Fibroblast of peridontal ligament (primary cell): ENCODE measurements around the gene SLC13A5.
A peak's percentile ranks its signal among the peaks of the same experiment; 100 is the strongest.
"Not testable (repeated sequence)": the region's sequence is repeated elsewhere in the genome, so short reads cannot be mapped to it uniquely, and the experiment has no call there.

ENCODE experiments used
- DNase-seq: peaks from one replicate; pipeline ENCODE4 v3.0.0-alpha.2; 2010; ENCODE audit errors: extremely low read depth

SLC13A5 gene

GRCh38 chr17:6713130-6713917 lies at the start of gene SLC13A5:
SLC13A5 (minus strand) TSS chr17:6713369; CDS start chr17:6713333, 36 bp downstream.
- DNase-seq: no peak

DNA sequence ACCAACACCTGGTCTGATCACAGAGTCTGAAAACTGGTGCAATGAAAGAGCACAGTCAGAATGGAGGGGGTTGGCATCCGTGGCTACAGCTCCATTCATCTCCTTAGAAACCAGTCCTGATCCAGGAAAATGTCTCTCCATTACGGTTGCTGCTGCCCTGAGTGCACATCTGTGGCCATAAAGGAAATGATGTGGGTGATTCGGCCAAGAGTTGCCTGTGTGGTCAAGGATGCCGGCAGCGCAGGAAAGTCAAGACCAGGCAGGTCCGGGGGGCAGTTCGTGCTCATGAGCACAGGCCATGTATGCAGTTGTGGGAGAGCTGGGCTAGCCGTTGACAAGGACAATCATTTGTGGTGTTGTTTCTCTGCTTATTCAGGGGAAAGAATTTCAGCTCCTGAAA lies 48.6 kb upstream of the SLC13A5 start:
- DNase-seq: no peak

- no peak for DNase-seq
Measured at GRCh38 chr17:6757747-6758146, 44.6 kb upstream of the SLC13A5 start.

- no peak for DNase-seq
Measured at GRCh38 chr17:6756425-6757031, 43.4 kb upstream of the SLC13A5 start.

DNA sequence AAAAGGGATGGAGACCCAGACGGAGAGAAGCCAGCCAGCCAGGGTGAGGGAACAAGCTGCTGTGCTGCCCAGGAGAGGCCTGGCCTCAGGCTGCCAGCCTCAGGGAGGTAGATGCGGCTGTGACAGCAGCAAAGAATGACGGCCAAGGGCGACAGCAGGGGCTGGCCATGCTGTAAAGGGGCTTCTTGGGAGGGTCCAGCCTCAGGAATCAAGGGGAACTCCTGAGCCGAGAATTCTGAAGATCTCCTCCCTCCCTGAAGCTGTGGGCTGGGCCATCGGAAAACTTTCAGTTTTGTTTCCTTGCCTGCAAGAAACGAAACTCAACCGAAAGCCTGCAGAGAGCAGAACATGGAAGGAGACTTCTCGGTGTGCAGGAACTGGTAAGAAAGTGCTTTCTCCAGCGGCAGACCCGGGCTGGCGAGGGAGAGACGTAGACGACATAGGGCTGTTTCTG lies 42.6 kb upstream of the SLC13A5 start, which contains the start of gene XAF1:
TSS of gene XAF1 (plus strand) at position 316 of the 454 bp plus-strand sequence. CDS start at position 349, 33 bp downstream.
- DNase-seq: peak; percentile 77

DNA sequence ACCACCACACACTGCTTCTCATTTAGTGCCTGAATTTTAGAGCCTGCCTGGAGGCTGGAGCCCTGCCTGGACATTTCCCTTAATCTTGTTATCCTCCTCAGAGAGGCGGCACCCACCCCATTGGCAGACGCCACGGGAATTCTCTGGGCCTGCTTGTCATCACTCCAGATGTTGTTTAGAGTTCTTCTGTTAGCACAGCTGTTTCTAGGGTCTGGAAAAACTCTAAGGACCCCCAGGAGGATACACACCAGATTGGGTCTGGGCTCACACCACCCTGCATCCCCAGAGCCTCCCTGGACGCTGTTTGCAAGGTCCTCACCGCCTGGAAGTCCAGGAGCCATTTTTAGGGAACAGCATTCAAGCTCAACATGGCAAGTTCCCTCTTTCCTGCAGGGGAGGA lies 42.1 kb upstream of the SLC13A5 start:
- peak; percentile 67 for DNase-seq

DNA sequence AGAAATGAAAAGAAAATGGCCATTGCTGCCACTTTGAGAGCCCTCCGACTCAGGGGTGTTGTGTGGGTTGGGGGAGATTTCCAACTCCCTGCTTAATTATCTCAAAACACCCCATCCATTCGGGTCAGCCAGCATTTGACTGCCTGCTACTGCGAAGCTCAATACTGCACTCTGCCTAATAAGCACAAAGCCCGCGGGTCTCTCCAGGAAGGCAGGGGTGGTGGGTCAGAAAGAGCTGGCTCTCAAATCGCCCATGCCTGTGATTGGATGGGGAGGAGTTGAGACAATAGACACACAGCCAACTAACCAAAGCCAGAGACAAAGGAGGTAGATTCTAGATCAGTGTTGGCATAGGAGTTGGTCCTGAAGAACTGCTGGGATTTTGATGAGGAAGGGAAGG lies 40.4 kb upstream of the SLC13A5 start:
- DNase-seq: no peak

DNA sequence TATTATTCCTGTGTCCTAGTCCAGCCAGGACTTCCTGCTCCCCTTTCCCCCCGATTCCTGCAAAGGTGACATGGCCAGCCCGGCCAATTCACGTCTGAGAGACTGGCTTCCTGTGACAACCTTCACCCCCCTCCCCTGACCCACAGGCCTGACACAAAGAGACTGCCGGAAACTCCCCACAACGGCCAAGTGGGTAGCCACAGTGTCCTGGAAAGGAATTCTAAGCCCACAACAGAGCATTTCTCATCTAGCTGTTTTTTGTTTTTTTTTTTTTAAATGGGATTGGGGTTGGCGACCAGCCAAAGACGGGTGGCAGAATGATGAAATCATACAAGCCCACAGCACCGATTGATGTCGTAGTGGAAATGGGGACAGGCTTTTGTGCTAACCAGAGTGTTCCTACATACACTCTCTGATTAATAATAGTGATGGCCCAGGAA lies 39.9 kb upstream of the SLC13A5 start:
- peak; percentile 77 for DNase-seq

DNA sequence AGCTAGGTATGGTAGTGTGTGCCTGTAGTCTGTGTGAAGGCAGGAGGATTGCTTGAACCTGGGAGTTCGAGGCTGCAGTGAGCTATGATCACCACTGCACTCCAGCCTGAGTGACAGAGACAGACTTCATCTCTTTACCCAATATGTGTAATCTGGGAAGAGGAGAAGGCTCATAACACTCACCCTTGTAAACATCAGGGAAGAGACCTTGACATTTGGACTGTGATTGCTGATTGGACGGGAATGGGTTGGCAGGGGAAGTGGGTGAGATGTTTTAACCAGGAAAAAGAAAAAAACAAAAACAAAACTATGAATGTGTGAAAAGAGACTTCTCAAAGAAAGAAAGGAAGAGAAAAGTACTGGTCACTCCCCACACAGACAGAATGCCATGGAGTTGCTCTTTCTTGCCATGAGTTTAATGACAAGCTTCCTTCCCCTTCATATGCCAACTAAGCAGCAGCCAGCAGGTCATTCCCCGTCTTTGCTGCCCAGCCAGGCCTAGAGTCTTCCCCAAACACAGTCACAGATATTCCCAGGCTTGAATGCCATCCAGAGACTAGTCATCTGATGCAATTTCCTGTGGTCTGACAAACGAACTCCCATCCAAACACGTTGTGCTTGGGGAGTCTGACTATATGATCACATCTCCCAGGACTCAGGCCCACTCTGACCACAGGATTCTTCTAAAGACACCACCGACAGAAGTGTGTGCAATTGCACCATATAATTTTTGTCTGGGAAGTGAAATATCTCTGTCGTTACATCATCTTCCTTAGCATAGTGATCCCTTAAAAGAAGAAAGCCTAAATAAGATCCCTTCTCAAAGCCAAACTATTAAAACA lies 39.1 kb upstream of the SLC13A5 start:
- DNase-seq: peak; percentile 100

GRCh38 chr17:6749519-6749918 lies 36.4 kb upstream of the SLC13A5 start:
- DNase-seq: peak; percentile 18

DNA sequence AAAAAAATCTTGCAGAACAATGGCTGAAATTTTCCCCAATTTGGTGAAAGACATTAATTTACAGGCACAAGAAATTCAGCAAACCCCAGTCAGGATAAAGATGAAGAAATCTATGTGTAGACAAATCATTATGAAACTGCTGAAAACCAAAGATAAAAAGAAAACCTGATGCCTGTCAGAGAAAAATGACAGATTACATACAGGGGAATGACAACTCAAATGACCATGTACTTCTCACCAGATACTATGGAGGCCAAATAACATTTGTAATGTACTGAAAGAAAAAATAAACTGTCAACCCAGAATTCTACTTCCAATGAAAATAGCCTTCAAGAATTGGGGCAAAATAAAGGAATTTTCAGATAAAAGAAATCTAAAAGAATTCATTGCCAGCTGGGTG lies 35.4 kb upstream of the SLC13A5 start:
- no peak for DNase-seq

GRCh38 chr17:6746665-6747064 lies 33.5 kb upstream of the SLC13A5 start:
- not testable (repeated sequence) for DNase-seq

DNA sequence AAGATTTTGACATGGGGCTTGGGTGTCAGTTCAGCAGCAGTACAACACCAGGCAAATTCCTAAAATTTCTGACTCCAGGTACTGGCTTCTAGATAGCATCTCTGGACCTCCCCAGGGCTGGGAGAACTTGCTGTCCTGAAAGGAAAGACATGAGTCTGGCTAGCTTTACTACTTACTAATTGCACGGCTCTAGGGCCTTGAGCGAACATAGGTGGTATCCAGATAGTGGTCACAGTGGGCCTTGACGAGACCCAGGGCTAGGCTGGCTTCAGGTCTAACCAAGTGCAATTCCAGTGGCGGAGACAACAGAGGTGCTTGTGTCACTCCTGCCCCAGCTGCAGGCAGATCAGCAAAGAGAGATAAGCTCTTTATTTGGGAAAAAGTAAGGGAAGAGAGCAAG lies 16.4 kb upstream of the SLC13A5 start:
- no peak for DNase-seq

- no peak for DNase-seq
Measured at GRCh38 chr17:6724009-6724408, 10.8 kb upstream of the SLC13A5 start.

DNA sequence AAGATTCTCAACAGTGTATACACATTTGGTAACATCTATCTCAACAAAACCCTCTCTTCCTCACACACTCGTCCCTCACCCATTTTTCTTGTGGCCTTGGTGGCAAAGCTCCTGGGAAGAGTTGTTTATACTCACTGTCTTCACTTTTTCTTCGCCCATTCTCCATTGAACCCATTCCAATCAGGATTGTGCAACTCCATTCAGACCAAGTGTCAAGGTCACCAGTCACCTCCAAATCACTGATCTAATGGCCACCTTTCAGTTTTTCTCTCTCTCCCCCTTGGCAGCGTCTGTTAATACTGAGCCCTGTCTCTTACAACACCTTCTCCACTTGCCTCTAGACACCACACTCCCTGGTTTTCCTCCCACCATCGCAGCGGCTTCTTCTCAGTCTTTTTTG lies 8.6 kb upstream of the SLC13A5 start:
- DNase-seq: no peak

DNA sequence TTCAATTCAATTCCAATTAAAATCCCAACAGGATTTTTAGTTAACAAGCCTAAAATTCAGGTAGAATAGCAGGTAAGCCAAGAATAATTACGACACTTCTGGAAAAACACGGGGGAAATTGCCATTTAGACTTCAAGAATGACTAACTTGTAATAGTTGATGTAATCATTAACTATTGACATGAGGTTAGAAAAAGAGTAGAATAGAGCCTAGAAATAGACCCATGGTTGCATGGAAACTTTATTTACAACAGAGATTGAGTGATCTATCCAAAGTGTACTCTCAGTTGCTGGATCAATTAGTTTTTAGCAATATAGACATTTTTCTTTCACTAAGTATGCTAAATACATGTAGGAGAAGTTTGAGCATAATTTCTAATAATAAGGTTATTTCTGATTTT lies 3.6 kb upstream of the SLC13A5 start:
- no peak for DNase-seq

DNA sequence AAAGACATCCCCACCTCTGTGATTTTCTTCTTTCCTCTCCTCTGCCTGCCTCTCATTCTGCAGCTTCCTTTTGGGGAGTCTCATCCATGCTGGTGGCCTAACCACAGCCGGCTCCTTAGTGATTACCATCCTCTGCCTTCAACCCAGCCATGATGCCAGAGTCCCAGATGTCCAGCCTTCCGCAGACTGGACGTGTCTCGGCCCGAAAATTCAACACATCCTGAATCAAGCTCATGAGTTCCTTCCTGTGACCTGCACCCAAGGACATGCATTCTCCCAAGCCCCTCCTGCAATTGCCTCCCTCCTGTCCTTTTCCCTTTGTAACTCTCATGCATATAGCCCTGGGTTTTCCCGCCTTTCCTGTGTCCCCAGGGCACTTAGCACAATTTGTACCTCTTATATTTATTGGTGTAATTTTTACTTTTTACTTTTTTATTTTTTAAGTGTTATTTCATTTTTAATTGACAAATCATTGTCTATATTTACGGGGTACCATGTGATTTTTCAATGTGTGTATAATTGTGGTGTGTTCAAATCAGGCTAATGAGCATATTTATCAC lies 1.2 kb upstream of the SLC13A5 start:
- no peak for DNase-seq

DNA sequence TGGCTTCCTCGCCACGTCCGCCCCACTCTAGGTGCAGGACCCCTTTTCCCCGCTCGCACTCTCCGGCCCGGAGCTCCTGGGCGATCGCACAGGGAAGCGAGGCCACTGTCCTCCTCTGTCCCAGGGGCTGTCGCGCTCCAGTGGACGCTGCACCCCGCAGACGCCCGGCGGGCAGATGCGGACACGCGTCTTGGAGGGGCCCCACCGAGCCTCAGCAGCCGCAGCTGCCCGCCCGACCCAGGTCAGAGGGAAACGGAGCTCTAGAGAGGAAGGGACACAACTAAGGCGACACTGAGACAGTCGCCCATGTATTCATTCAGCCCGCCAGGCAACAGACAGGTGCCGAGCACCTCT lies 726 bp upstream of the SLC13A5 start:
- DNase-seq: no peak

GRCh38 chr17:6712854-6713129 lies 377 bp downstream of the SLC13A5 start:
- no peak for DNase-seq

- DNase-seq: no peak
Measured at GRCh38 chr17:6712058-6712853, 913 bp downstream of the SLC13A5 start.

- no peak for DNase-seq
Measured at GRCh38 chr17:6711681-6712057, 1.5 kb downstream of the SLC13A5 start.
